HL-60 (cell line): ENCODE results near the gene CYP4F3.

Experiments
- DNase-seq, 2 experiments: peaks; one replicate each; pipeline ENCODE4 v3.0.0-alpha.2; 2010 to 2020; ENCODE audit warnings: low read depth in 1 of 2, low spot score in 1 of 2
- H3K27ac ChIP-seq: fragments of 250-450 bp; sonication (Bioruptor Pico); replicated peaks from 2 replicates; pipeline ENCODE4 v1.5.1; 2020; ENCODE audit warnings: mild to moderate bottlenecking, moderate library complexity
- H3K27me3 ChIP-seq: fragments of 250-450 bp; sonication (Bioruptor Pico); 2 replicates; pipeline ENCODE4 v1.5.1; 2021; ENCODE audit warnings: mild to moderate bottlenecking, moderate library complexity; ENCODE audit not compliant: insufficient read depth, poor library complexity, severe bottlenecking
- H3K4me3 ChIP-seq: replicated peaks from 2 replicates; pipeline ENCODE4 v1.5.1; 2011; ENCODE audit warnings: mild to moderate bottlenecking, control low read depth, low read length; ENCODE audit not compliant: insufficient read depth
- CTCF ChIP-seq: IDR thresholded peaks from one replicate; pipeline ENCODE4 v1.5.1; 2011; ENCODE audit warnings: low read length, control low read depth, inconsistent platforms; ENCODE audit not compliant: insufficient read depth
- GABPA ChIP-seq: IDR thresholded peaks from 2 replicates; pipeline ENCODE4 v1.6.1; 2012; ENCODE audit warnings: low read depth
- POLR2AphosphoS5 ChIP-seq: IDR thresholded peaks from 2 replicates; pipeline ENCODE4 v1.6.1; 2012; ENCODE audit warnings: low read depth
- REST ChIP-seq: IDR thresholded peaks from 2 replicates; pipeline ENCODE4 v1.6.1; 2012; ENCODE audit warnings: low read depth; ENCODE audit not compliant: insufficient replicate concordance
- SPI1 ChIP-seq: IDR thresholded peaks from 2 replicates; pipeline ENCODE4 v1.6.1; 2012; ENCODE audit warnings: low read depth, mild to moderate bottlenecking, borderline replicate concordance

Gene CYP4F3

GRCh38 chr19:15640904-15641597 is 354 bp downstream of the CYP4F3 start:
- TF ChIP-seq GABPA (no peak), SPI1 (no peak), POLR2AphosphoS5 (no peak), REST (no peak), CTCF (no peak)
- Histone ChIP-seq H3K27me3 (no peaks in the 10 kb centered on the region), H3K4me3 (0 out of 2 replicates have a peak overlapping the region, but pooled peaks have one; percentile 1), H3K27ac (peak overlapping the region; percentile 89)
- DNase-seq: no peak

GRCh38 chr19:15641901-15642491 is 1.3 kb downstream of the CYP4F3 start:
- 0 out of 2 replicates have a peak, but pooled peaks have one; percentile 27 for TF ChIP-seq GABPA
- TF ChIP-seq REST: no peak
- TF ChIP-seq POLR2AphosphoS5: peak; percentile 87
- peak; percentile 98 for TF ChIP-seq SPI1
- no peaks in the 10 kb centered on the region for H3K27me3 ChIP-seq
- peak overlapping the region; percentile 89 for H3K27ac ChIP-seq
- DNase-seq: peak; percentile 90 to 96
- peak overlapping the region; percentile 16; the same call in 1 of the 2 replicates for H3K4me3 ChIP-seq

- no peak overlapping the region; the same call in 1 of the 2 replicates for H3K4me3 ChIP-seq
- peak overlapping the region; percentile 89 for H3K27ac ChIP-seq
- no peak for TF ChIP-seq CTCF
- TF ChIP-seq SPI1: no peak
- H3K27me3 ChIP-seq: no peaks in the 10 kb centered on the region
- no peak for DNase-seq
These were observed 2.1 kb downstream of the CYP4F3 start for GRCh38 chr19:15642807-15643206.

GRCh38 chr19:15643387-15643786 is 2.7 kb downstream of the CYP4F3 start:
- DNase-seq: no peak
- no peaks in the 10 kb centered on the region for H3K27me3 ChIP-seq
- TF ChIP-seq POLR2AphosphoS5 (no peak), CTCF (no peak), GABPA (no peak), SPI1 (no peak), REST (no peak)
- no peak overlapping the region for H3K4me3 ChIP-seq
- H3K27ac ChIP-seq: no peak overlapping the region
